Mesodermal cell (in vitro differentiated cells): ENCODE data around the gene PITPNC1.

Experiments used
- H3K27ac ChIP-seq: 2 replicates; pipeline ENCODE4 v1.7.0; 2013; ENCODE audit warnings: mild to moderate bottlenecking, low read depth, low read length, moderate library complexity; ENCODE audit not compliant: severe bottlenecking
- H3K36me3 ChIP-seq: 2 replicates; pipeline ENCODE4 v1.7.1; 2013; ENCODE audit warnings: mild to moderate bottlenecking, low read length, moderate library complexity; ENCODE audit not compliant: control insufficient read depth, insufficient read depth
- H3K4me1 ChIP-seq: one replicate; pipeline ENCODE4 v1.7.1; 2013; ENCODE audit warnings: mild to moderate bottlenecking, low read length; ENCODE audit not compliant: insufficient read depth, control insufficient read depth, poor library complexity, severe bottlenecking
- H3K4me3 ChIP-seq: 2 replicates; pipeline ENCODE4 v1.7.0; 2013; ENCODE audit warnings: low read length, control low read depth, mild to moderate bottlenecking; ENCODE audit not compliant: insufficient read depth, poor library complexity, severe bottlenecking; ENCODE audit errors: extremely low read depth
- H3K9me3 ChIP-seq: 2 replicates; pipeline ENCODE4 v1.7.1; 2013; ENCODE audit warnings: mild to moderate bottlenecking, low read length, moderate library complexity; ENCODE audit not compliant: control insufficient read depth
- WGBS, 2 experiments: methylation state at CpG; one replicate each; pipeline ENCODE4 v1.1.5; 2013; ENCODE audit warnings: missing lambda C conversion rate in 2 of 2; ENCODE audit not compliant: insufficient coverage in 2 of 2; 5-methylcytosine and 5-hydroxymethylcytosine counted together

The PITPNC1 gene

GRCh38 chr17:67433248-67433924, 56.3 kb downstream of the PITPNC1 start:
- 92 to 95% methylated on average over 18 to 19 of the region's 21 CpGs for WGBS, 2 experiments
- no peak overlapping the region for H3K27ac ChIP-seq
- H3K9me3 ChIP-seq: no peaks in the 10 kb centered on the region
- peaks cover 12% of the 10 kb centered on the region for H3K4me1 ChIP-seq
- H3K36me3 ChIP-seq: no peaks in the 10 kb centered on the region
- H3K4me3 ChIP-seq: no peak overlapping the region

GRCh38 chr17:67434061-67434525, 57.0 kb downstream of the PITPNC1 start:
- 94 to 97% methylated on average over 3 to 5 of the region's 6 CpGs for WGBS, 2 experiments
- Histone ChIP-seq H3K36me3 (no peaks in the 10 kb centered on the region), H3K4me1 (peaks cover 12% of the 10 kb centered on the region), H3K9me3 (no peaks in the 10 kb centered on the region), H3K27ac (no peak overlapping the region), H3K4me3 (no peak overlapping the region)

- Histone ChIP-seq H3K36me3 (no peaks in the 10 kb centered on the region), H3K9me3 (no peaks in the 10 kb centered on the region), H3K4me1 (peaks cover 16% of the 10 kb centered on the region), H3K4me3 (no peak overlapping the region), H3K27ac (no peak overlapping the region)
- WGBS, 2 experiments: 97 to 100% methylated on average over 4 to 5 of the region's 5 CpGs
Observed at GRCh38 chr17:67435122-67435521, 58.0 kb downstream of the PITPNC1 start.

GRCh38 chr17:67435786-67436185, 58.7 kb downstream of the PITPNC1 start:
- H3K4me3 ChIP-seq: no peak overlapping the region
- H3K4me1 ChIP-seq: peaks cover 21% of the 10 kb centered on the region
- 88 to 98% methylated on average over 5 of the region's 5 CpGs for WGBS, 2 experiments
- no peaks in the 10 kb centered on the region for H3K36me3 ChIP-seq
- H3K9me3 ChIP-seq: no peaks in the 10 kb centered on the region
- H3K27ac ChIP-seq: no peak overlapping the region

GRCh38 chr17:67436233-67436632, 59.2 kb downstream of the PITPNC1 start:
- Histone ChIP-seq H3K9me3 (no peaks in the 10 kb centered on the region), H3K27ac (no peak overlapping the region), H3K36me3 (no peaks in the 10 kb centered on the region), H3K4me1 (peaks cover 25% of the 10 kb centered on the region), H3K4me3 (no peak overlapping the region)
- whole genome bisulfite sequencing, 2 experiments: 92 to 94% methylated on average over 10 of the region's 10 CpGs

- H3K4me1 ChIP-seq: peaks cover 27% of the 10 kb centered on the region
- no peak overlapping the region for H3K4me3 ChIP-seq
- 90 to 94% methylated on average over 2 of the region's 3 CpGs for WGBS, 2 experiments
- no peaks in the 10 kb centered on the region for H3K9me3 ChIP-seq
- no peak overlapping the region for H3K27ac ChIP-seq
- H3K36me3 ChIP-seq: no peaks in the 10 kb centered on the region
Observed at GRCh38 chr17:67438667-67439066, 61.6 kb downstream of the PITPNC1 start.

GRCh38 chr17:67439269-67439668, 62.2 kb downstream of the PITPNC1 start:
- Histone ChIP-seq H3K4me1 (peaks cover 27% of the 10 kb centered on the region), H3K9me3 (no peaks in the 10 kb centered on the region), H3K27ac (no peak overlapping the region), H3K36me3 (no peaks in the 10 kb centered on the region), H3K4me3 (no peak overlapping the region)
- WGBS, 2 experiments: 100% methylated on average over 1 of the region's 2 CpGs; no CpG with 5 or more reads in 1 of the 2 experiments

GRCh38 chr17:67440277-67441051, 63.4 kb downstream of the PITPNC1 start:
- Histone ChIP-seq H3K4me1 (peaks cover 27% of the 10 kb centered on the region), H3K4me3 (no peak overlapping the region), H3K9me3 (no peaks in the 10 kb centered on the region), H3K27ac (peak overlapping the region; percentile 81), H3K36me3 (no peaks in the 10 kb centered on the region)
- 81 to 100% methylated on average over 2 to 4 of the region's 7 CpGs for whole genome bisulfite sequencing, 2 experiments

GRCh38 chr17:67441052-67441895, 64.2 kb downstream of the PITPNC1 start:
- no peaks in the 10 kb centered on the region for H3K9me3 ChIP-seq
- H3K4me3 ChIP-seq: no peak overlapping the region
- H3K36me3 ChIP-seq: no peaks in the 10 kb centered on the region
- peak overlapping the region; percentile 81 for H3K27ac ChIP-seq
- 73 to 75% methylated on average over 14 of the region's 19 CpGs for WGBS, 2 experiments
- H3K4me1 ChIP-seq: peaks cover 27% of the 10 kb centered on the region

- Histone ChIP-seq H3K4me1 (peaks cover 27% of the 10 kb centered on the region), H3K27ac (peak overlapping the region; percentile 81), H3K36me3 (no peaks in the 10 kb centered on the region), H3K4me3 (no peak overlapping the region), H3K9me3 (no peaks in the 10 kb centered on the region)
- WGBS, 2 experiments: 83 to 100% methylated on average over 1 of the region's 1 CpG
Observed at GRCh38 chr17:67441896-67442219, 64.8 kb downstream of the PITPNC1 start.
